Progenitor cell of endocrine pancreas (in vitro differentiated cells): ENCODE data around the gene MACROD2. TPM values are rescaled to one million over a fixed set of nuclear protein-coding genes. Genes with fewer than 3 reads are reported as not detected.
"Not testable (repeated sequence)": the region's sequence is repeated elsewhere in the genome, so short reads cannot be mapped to it uniquely, and the experiment has no call there.

ENCODE experiments used
- DNase-seq: peaks from one replicate; pipeline ENCODE4 v3.0.0; 2021; ENCODE audit warnings: low spot score; ENCODE audit not compliant: unreplicated experiment
- H3K27ac Mint-ChIP-seq: 2 replicates; pipeline ENCODE4 v1.8.0; 2021; ENCODE audit warnings: mild to moderate bottlenecking, moderate library complexity, mixed read lengths
- H3K27me3 Mint-ChIP-seq: 2 replicates; pipeline ENCODE4 v1.8.0; 2021; ENCODE audit warnings: mixed read lengths
- H3K36me3 Mint-ChIP-seq: 2 replicates; pipeline ENCODE4 v1.8.0; 2022; ENCODE audit warnings: mixed read lengths; ENCODE audit not compliant: insufficient read depth
- H3K4me1 Mint-ChIP-seq: 2 replicates; pipeline ENCODE4 v1.8.0; 2021; ENCODE audit warnings: low read depth, mixed read lengths
- H3K4me3 Mint-ChIP-seq: 2 replicates; pipeline ENCODE4 v1.8.0; 2021; ENCODE audit warnings: low read depth, mild to moderate bottlenecking, moderate library complexity, mixed read lengths
- H3K9me3 Mint-ChIP-seq: 2 replicates; pipeline ENCODE4 v1.8.0; 2021; ENCODE audit warnings: low read depth, mixed read lengths
- total RNA-seq: library from RNA; stranded (reverse); gene quantifications from 2 replicates; pipeline ENCODE4 v1.2.1, GENCODE V29; 2021
- TF ChIP-seq, protein P1 (sequence below): fragments of 200-600 bp; sonication (generic); IDR thresholded peaks from one replicate; pipeline ENCODE4 v1.5.0; 2021; ENCODE audit warnings: antibody characterized with exemption, mild to moderate bottlenecking; ENCODE audit not compliant: unreplicated experiment

MACROD2 gene
- total RNA-seq, 1 donor from 2014 or later = 7.6 TPM

DNA sequence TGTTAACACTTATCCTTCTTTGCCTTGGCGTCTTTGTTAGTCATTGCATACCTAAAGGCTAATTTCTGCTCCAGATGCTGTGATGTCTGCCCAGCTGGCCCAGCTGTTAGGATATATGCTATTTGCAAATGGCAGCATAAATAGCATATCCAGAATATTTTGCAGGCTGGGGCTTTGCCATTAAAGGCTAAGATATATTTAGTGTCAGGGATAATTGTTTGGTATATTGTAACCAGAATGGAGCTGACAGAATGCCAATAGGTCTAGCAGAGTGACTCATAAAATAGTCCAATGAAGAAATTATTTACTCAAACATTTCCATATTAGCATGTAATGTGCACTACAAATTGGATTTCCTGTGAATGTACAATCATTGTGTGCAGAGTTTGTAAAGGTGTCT is 926.2 kb downstream of the MACROD2 start:
- DNase-seq = no peak

DNA sequence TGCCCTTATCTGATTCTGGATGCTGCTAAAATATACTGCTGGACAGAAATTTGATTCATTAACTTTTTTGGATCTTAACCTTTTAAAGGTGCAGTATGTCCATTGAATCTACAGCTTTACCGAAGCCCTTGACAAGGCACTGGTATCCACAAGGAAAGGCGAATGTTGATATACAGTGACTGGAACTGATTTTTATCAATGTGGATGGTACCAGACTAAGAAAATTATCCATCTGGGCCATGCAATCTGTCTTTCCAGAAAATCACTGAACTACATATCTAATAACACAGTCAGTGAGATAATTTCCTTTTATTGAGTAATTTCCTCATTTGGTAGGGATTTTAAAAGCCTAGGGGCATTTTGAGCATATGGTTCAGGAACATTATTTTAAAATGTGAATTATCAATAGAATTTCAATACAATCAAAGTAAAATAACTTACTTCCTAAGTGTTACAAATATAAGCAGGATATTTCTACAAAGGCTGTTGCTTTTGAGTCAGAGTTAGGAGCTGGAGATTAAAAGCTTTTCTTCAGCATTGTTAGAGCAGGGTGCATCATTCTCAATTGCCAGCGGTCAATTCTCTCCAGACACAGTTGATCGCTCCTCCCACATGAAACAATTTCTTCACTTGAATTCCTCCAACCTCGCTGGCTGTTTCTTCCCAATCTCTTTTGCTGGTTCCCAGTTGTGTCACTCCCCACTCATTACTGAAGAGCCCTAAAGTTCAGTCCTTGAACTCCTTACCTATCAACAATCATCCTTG is 927.4 kb downstream of the MACROD2 start:
- Mint-ChIP-seq H3K4me3 (no peak overlapping the region), H3K36me3 (no peaks in the 10 kb centered on the region), H3K9me3 (no peaks in the 10 kb centered on the region), H3K27ac (no peak overlapping the region), H3K27me3 (no peaks in the 10 kb centered on the region), H3K4me1 (peaks cover 18% of the 10 kb centered on the region)
- TF ChIP-seq, protein P1, sequence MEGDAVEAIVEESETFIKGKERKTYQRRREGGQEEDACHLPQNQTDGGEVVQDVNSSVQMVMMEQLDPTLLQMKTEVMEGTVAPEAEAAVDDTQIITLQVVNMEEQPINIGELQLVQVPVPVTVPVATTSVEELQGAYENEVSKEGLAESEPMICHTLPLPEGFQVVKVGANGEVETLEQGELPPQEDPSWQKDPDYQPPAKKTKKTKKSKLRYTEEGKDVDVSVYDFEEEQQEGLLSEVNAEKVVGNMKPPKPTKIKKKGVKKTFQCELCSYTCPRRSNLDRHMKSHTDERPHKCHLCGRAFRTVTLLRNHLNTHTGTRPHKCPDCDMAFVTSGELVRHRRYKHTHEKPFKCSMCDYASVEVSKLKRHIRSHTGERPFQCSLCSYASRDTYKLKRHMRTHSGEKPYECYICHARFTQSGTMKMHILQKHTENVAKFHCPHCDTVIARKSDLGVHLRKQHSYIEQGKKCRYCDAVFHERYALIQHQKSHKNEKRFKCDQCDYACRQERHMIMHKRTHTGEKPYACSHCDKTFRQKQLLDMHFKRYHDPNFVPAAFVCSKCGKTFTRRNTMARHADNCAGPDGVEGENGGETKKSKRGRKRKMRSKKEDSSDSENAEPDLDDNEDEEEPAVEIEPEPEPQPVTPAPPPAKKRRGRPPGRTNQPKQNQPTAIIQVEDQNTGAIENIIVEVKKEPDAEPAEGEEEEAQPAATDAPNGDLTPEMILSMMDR = no peak
- DNase-seq = no peak

More for the DNA sequence above, 926.2 kb downstream of the MACROD2 start:
- Mint-ChIP-seq H3K27ac (no peak overlapping the region), H3K36me3 (no peaks in the 10 kb centered on the region), H3K9me3 (no peaks in the 10 kb centered on the region), H3K4me1 (peaks cover 18% of the 10 kb centered on the region), H3K4me3 (no peak overlapping the region), H3K27me3 (no peaks in the 10 kb centered on the region)
- TF ChIP-seq, protein P1 = no peak

DNA sequence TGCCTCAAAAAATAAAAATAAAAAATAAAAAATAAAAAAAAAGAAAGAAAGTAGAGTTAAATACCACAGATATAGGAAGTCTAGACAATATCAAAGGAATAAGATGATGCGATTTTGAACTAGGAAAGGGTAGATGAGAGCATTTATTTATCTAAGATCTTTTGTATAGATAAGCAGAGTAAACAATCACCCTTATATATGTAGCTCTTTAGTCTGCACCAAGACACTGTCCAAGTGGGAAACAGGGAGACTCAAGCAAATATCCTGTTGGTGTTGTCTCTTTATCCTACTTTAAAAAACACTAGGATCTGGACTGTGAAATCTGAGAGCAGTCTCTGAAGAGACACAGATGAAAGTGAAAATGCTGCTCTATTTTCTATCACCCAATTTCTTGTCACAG is 929.1 kb downstream of the MACROD2 start:
- no peak overlapping the region for H3K27ac Mint-ChIP-seq
- H3K4me3 Mint-ChIP-seq = no peak overlapping the region
- peaks cover 15% of the 10 kb centered on the region for H3K4me1 Mint-ChIP-seq
- no peaks in the 10 kb centered on the region for H3K27me3 Mint-ChIP-seq
- TF ChIP-seq, protein P1 = no peak
- no peaks in the 10 kb centered on the region for H3K36me3 Mint-ChIP-seq
- H3K9me3 Mint-ChIP-seq = no peaks in the 10 kb centered on the region
- DNase-seq = no peak

DNA sequence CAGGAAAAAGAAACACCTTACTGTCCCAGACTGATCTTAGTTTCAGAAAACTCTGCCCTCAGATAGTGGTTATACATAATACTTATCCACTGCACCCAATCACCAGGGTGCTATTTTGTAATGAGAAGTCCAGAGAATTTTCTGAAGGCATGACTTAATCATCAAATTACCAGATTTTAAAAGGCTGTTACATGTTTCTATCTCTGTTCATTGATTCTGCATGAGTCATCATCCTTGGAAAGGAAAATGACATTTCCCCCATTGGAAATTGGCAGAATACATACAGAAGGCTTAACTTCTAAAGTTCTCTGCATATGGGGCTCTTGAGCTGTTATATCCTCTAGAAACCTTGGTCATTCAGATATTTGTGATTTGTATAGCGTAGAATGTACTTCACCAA is 930.0 kb downstream of the MACROD2 start:
- Mint-ChIP-seq H3K9me3 (no peaks in the 10 kb centered on the region), H3K4me3 (no peak overlapping the region), H3K27me3 (no peaks in the 10 kb centered on the region), H3K36me3 (no peaks in the 10 kb centered on the region), H3K27ac (no peak overlapping the region), H3K4me1 (peaks cover 7% of the 10 kb centered on the region)
- TF ChIP-seq, protein P1 = no peak
- no peak for DNase-seq

DNA sequence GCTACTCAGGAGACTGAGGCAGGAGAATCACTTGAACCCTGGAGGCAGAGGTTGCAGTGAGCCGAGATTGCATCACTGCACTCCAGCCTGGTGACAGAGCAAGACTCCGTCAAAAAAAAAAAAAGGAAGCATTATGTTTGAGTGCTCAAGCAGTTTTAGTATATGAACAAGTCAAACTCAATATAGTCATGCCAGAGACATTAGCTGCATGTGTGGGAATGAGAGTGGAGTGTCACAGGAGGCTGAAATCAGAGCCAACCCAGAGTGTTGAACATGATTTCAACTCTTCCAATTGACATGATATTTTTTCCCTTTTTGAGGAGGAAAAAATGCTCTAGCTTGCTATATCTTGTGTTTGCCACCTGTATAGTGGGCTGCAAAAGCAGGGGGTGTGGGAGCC is 931.1 kb downstream of the MACROD2 start:
- H3K36me3 Mint-ChIP-seq, H3K4me3 Mint-ChIP-seq, H3K4me1 Mint-ChIP-seq, H3K27ac Mint-ChIP-seq, DNase-seq, H3K27me3 Mint-ChIP-seq, H3K9me3 Mint-ChIP-seq: not testable (repeated sequence)

DNA sequence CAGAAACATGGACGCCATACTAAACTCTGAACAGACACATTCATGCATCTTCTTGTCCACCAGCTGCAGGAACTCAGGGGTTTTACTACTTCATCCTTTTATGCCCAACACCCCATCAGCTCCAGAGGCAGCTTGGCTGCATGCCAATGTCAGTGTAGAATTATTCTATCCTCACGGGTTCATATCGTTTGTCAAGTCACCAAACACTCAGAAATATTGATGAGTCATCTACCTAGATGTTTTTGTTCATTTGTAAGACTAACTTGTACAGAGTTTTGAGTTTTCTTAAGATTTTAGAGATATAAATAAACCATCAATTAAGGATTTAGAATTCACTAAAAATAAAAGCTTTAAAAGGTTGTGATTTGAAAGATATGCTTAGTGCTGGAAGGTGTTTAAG is 932.8 kb downstream of the MACROD2 start:
- no peaks in the 10 kb centered on the region for H3K27me3 Mint-ChIP-seq
- H3K9me3 Mint-ChIP-seq = no peaks in the 10 kb centered on the region
- H3K4me1 Mint-ChIP-seq = peaks cover 4% of the 10 kb centered on the region
- H3K27ac Mint-ChIP-seq = no peak overlapping the region
- H3K36me3 Mint-ChIP-seq = no peaks in the 10 kb centered on the region
- DNase-seq = no peak
- no peak overlapping the region for H3K4me3 Mint-ChIP-seq
- TF ChIP-seq, protein P1 = no peak
